ENCODE data around the gene PDE4C. TPM values are rescaled to one million over a fixed set of nuclear protein-coding genes. Genes with fewer than 3 reads are reported as not detected.

The PDE4C gene
- total RNA-seq, 4 donors from 2014 or later = 0.12 to 1.5 (median 0.63) TPM; not detected in 1

GRCh38 chr19:18269070-18269723, 43.0 kb upstream of the PDE4C start:
- ATAC-seq (ENCODE audit: low FRiP score) = no peak

GRCh38 chr19:18266771-18267686, 40.8 kb upstream of the PDE4C start:
- ATAC-seq (ENCODE audit: low FRiP score) (no peak), DNase-seq (ENCODE audit: low spot score) (no peak)
- no peak for TF ChIP-seq CTCF (IDR thresholded peaks at IDR 0.05)

More at GRCh38 chr19:18269070-18269723, 43.0 kb upstream of the PDE4C start:
- DNase-seq (ENCODE audit: low spot score) = no peak
- no peak for TF ChIP-seq CTCF (IDR thresholded peaks at IDR 0.05)

GRCh38 chr19:18265582-18265981, 39.3 kb upstream of the PDE4C start:
- ATAC-seq (ENCODE audit: low FRiP score) (no peak), DNase-seq (ENCODE audit: low spot score) (no peak)
- no peak for TF ChIP-seq CTCF (IDR thresholded peaks at IDR 0.05)

- ATAC-seq (ENCODE audit: low FRiP score) (no peak), DNase-seq (ENCODE audit: low spot score) (no peak)
- TF ChIP-seq CTCF (IDR thresholded peaks at IDR 0.05) = no peak
Measured at GRCh38 chr19:18264971-18265540, 38.8 kb upstream of the PDE4C start.

- no peak for TF ChIP-seq CTCF (IDR thresholded peaks at IDR 0.05)
- DNase-seq (ENCODE audit: low spot score) (no peak), ATAC-seq (ENCODE audit: low FRiP score) (peak; percentile 22)
Measured at GRCh38 chr19:18264137-18264854, 38.1 kb upstream of the PDE4C start.

GRCh38 chr19:18263324-18264136, 37.3 kb upstream of the PDE4C start:
- ATAC-seq (ENCODE audit: low FRiP score) (no peak), DNase-seq (ENCODE audit: low spot score) (no peak)
- no peak for TF ChIP-seq CTCF (IDR thresholded peaks at IDR 0.05)

All from omental fat pad (tissue), 4 donors.